Measurements from ENCODE around the gene GCAT. TPM values are rescaled to one million over a fixed set of nuclear protein-coding genes. Genes with fewer than 3 reads are reported as not detected.

GCAT gene
- total RNA-seq, 1 experiment from 2014 or later = 32.8 TPM

DNA sequence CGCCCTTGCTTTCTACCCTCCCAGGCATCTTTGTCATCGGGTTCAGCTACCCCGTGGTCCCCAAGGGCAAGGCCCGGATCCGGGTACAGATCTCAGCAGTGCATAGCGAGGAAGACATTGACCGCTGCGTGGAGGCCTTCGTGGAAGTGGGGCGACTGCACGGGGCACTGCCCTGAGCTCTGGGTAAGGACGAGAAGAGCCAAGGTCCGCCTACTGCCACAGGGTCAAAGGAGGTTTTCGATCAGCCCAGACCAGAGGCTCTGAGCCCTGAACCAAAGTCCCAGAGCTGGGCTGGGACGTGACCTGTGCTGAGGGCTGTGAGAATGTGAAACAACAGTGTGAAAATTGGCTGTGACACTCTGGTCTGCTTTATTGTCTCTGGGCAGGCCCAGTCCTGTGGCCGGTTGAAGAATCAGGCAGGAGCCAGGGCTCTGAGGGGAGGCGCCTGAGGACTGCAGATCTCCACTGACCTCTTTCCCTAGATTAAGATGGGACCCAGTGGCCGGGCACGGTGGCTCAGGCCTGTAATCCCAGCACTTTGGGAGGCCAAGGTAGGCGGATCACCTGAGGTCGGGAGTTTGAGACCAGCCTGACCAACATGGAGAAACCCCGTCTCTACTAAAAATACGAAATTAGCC lies 8.9 kb downstream of the GCAT start:
- BruUV-seq (replicated peaks) = no TSS peak
- ChIA-PET POLR2A (interaction anchor here (3.9 kb wide), 1 partner anchor 8 kb away, joined by 20 read pairs; the partner anchor contains the start of gene GCAT), CTCF (interaction anchor here (0.5 to 5.7 kb wide), 29 partner anchors 8 to 1383 kb away, joined by 3 to 60 read pairs (median 4); partner anchors contain the start of genes GCAT and PICK1)
- Mint-ChIP-seq H3K4me1 (ENCODE audit: insufficient read depth, unreplicated experiment) (peaks cover 6% of the 10 kb centered on the region), H3K27me3 (ENCODE audit: insufficient read depth, unreplicated experiment) (no peaks in the 10 kb centered on the region), H3K27ac (ENCODE audit: low read depth, unreplicated experiment) (no peak overlapping the region), H3K9me3 (ENCODE audit: unreplicated experiment) (no peaks in the 10 kb centered on the region), H3K4me3 (ENCODE audit: unreplicated experiment) (no peak overlapping the region), H3K36me3 (ENCODE audit: insufficient read depth, unreplicated experiment) (no peaks in the 10 kb centered on the region)
- intact Hi-C loops (cut with micrococcal nuclease) = loop anchor here (1.0 kb wide), 4 partner anchors 47 to 149 kb away; no protein-coding TSS in a partner anchor
- no peak for TF ChIP-seq CTCF (IDR thresholded peaks at IDR 0.05; ENCODE audit: unreplicated experiment)
- DNase-seq (ENCODE audit: unreplicated experiment) = no peak

- intact Hi-C loops (cut with micrococcal nuclease) = loop anchor here (1.0 kb wide), 4 partner anchors 45 to 147 kb away; no protein-coding TSS in a partner anchor
- H3K4me1 Mint-ChIP-seq (ENCODE audit: insufficient read depth, unreplicated experiment) = peaks cover 6% of the 10 kb centered on the region
- TF ChIP-seq CTCF (IDR thresholded peaks at IDR 0.05; ENCODE audit: unreplicated experiment) = peak; percentile 92
- no peaks in the 10 kb centered on the region for H3K9me3 Mint-ChIP-seq (ENCODE audit: unreplicated experiment)
- H3K36me3 Mint-ChIP-seq (ENCODE audit: insufficient read depth, unreplicated experiment) = no peaks in the 10 kb centered on the region
- POLR2A ChIA-PET = interaction anchor here (0.8 to 3.9 kb wide), 4 partner anchors 9 to 147 kb away, joined by 3 to 20 read pairs (median 4); partner anchors contain the start of genes ANKRD54 and GCAT
- peak; percentile 71 for DNase-seq (ENCODE audit: unreplicated experiment)
- CTCF ChIA-PET = interaction anchor here (0.6 to 5.7 kb wide), 38 partner anchors 8 to 1385 kb away, joined by 3 to 60 read pairs (median 4); partner anchors contain the start of genes ANKRD54 and GCAT
- no peak overlapping the region for H3K4me3 Mint-ChIP-seq (ENCODE audit: unreplicated experiment)
- BruUV-seq (replicated peaks) = no TSS peak
- no peak overlapping the region for H3K27ac Mint-ChIP-seq (ENCODE audit: low read depth, unreplicated experiment)
- no peaks in the 10 kb centered on the region for H3K27me3 Mint-ChIP-seq (ENCODE audit: insufficient read depth, unreplicated experiment)
These were observed 10.1 kb downstream of the GCAT start for GRCh38 chr22:37817705-37818408.

DNA sequence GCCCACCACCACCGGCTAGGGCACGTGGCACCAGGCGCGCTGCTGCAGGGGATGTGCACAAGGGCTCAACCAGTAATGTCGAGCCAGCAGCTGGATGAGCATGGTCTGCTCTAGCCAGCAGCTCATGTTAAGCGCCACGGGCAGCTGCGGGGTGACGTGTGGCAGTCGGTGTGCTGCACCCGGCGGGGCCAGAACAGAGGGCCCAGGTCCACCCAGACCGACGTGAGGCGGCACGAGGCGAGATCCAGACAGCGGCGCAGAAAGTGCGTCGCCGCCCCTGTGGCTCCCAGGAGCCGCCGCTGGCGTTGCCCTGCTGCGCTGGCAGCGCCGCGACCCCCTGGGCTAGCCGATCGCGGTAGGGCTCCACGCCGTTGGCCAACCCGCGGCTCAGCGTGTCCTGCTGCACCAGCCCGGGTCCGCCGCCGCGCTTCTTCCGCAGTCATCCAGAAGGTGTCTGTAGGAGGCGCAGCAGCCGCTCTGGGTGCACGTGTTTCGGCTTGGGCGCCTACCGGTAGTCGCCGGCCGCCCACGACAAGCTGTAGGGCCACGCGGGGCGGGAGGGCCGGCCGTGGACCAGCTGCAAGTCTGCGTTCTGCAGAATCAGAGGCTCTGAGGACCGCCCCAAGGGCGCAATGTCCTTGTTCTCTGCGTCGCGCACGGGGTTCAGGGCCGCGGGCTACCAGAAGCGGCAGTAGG lies 10.8 kb downstream of the GCAT start:
- ChIA-PET CTCF (interaction anchor here (0.6 to 5.7 kb wide), 27 partner anchors 8 to 421 kb away, joined by 3 to 60 read pairs (median 5); partner anchors contain the start of genes ANKRD54, GCAT and SH3BP1), POLR2A (interaction anchor here (0.6 to 3.9 kb wide), 5 partner anchors 8 to 147 kb away, joined by 3 to 20 read pairs (median 3); partner anchors contain the start of genes ANKRD54 and GCAT)
- BruUV-seq (replicated peaks) = no TSS peak
- Mint-ChIP-seq H3K27me3 (ENCODE audit: insufficient read depth, unreplicated experiment) (no peaks in the 10 kb centered on the region), H3K4me1 (ENCODE audit: insufficient read depth, unreplicated experiment) (peaks cover 6% of the 10 kb centered on the region), H3K4me3 (ENCODE audit: unreplicated experiment) (no peak overlapping the region), H3K9me3 (ENCODE audit: unreplicated experiment) (no peaks in the 10 kb centered on the region), H3K27ac (ENCODE audit: low read depth, unreplicated experiment) (no peak overlapping the region), H3K36me3 (ENCODE audit: insufficient read depth, unreplicated experiment) (no peaks in the 10 kb centered on the region)
- no peak for TF ChIP-seq CTCF (IDR thresholded peaks at IDR 0.05; ENCODE audit: unreplicated experiment)
- DNase-seq (ENCODE audit: unreplicated experiment) = no peak
- intact Hi-C loops (cut with micrococcal nuclease) = no loop called here
